ENCODE data around the gene FOXK2.
"Not testable (repeated sequence)": the region's sequence is repeated elsewhere in the genome, so short reads cannot be mapped to it uniquely, and the experiment has no call there.

The FOXK2 gene

GRCh38 chr17:82507631-82508175 is 11.8 kb upstream of the FOXK2 start:
- no peaks in the 10 kb centered on the region for H3K27me3 Mint-ChIP-seq (ENCODE audit: low read depth)
- TF ChIP-seq, protein P1, sequence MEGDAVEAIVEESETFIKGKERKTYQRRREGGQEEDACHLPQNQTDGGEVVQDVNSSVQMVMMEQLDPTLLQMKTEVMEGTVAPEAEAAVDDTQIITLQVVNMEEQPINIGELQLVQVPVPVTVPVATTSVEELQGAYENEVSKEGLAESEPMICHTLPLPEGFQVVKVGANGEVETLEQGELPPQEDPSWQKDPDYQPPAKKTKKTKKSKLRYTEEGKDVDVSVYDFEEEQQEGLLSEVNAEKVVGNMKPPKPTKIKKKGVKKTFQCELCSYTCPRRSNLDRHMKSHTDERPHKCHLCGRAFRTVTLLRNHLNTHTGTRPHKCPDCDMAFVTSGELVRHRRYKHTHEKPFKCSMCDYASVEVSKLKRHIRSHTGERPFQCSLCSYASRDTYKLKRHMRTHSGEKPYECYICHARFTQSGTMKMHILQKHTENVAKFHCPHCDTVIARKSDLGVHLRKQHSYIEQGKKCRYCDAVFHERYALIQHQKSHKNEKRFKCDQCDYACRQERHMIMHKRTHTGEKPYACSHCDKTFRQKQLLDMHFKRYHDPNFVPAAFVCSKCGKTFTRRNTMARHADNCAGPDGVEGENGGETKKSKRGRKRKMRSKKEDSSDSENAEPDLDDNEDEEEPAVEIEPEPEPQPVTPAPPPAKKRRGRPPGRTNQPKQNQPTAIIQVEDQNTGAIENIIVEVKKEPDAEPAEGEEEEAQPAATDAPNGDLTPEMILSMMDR (IDR thresholded peaks at IDR 0.05; ENCODE audit: unreplicated experiment in 3 of 3) = no peak
- H3K4me3 Mint-ChIP-seq = no peak overlapping the region
- H3K27ac Mint-ChIP-seq = no peak overlapping the region
- no peaks in the 10 kb centered on the region for H3K36me3 Mint-ChIP-seq (ENCODE audit: low read depth)
- H3K4me1 Mint-ChIP-seq = no peaks in the 10 kb centered on the region
- H3K9me3 Mint-ChIP-seq = no peaks in the 10 kb centered on the region

GRCh38 chr17:82511642-82512041 is 7.9 kb upstream of the FOXK2 start:
- not testable (repeated sequence) for H3K4me1 Mint-ChIP-seq; H3K9me3 Mint-ChIP-seq; H3K27me3 Mint-ChIP-seq (ENCODE audit: low read depth); H3K36me3 Mint-ChIP-seq (ENCODE audit: low read depth); H3K27ac Mint-ChIP-seq; H3K4me3 Mint-ChIP-seq

DNA sequence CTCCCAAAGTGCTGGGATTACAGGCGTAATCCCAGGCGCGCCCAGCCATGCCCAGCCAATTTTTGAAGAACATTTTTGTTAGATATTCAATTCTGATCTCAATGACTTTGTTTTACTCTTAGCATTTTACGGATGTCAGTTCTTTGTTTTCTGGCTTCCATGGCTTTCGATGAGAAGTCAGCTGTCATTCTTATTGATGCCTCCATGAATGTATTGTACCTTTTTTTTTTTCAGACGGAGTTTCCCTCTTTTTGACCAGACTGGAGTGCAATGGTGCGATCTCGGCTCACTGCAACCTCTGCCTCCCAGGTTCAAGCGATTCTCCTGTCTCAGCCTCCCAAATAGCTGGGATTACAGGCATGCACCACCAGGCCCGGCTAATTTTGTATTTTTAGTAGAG is 5.7 kb upstream of the FOXK2 start:
- H3K27me3 Mint-ChIP-seq (ENCODE audit: low read depth); H3K9me3 Mint-ChIP-seq; H3K4me3 Mint-ChIP-seq; H3K27ac Mint-ChIP-seq; H3K36me3 Mint-ChIP-seq (ENCODE audit: low read depth); H3K4me1 Mint-ChIP-seq: not testable (repeated sequence)

- H3K4me3 Mint-ChIP-seq = peak overlapping the region in 2 of 3 experiments; percentile 34 to 40
- no peaks in the 10 kb centered on the region for H3K27me3 Mint-ChIP-seq (ENCODE audit: low read depth)
- H3K27ac Mint-ChIP-seq = peak overlapping the region in 1 of 3 experiments; percentile 52
- peaks cover 9% of the 10 kb centered on the region for H3K4me1 Mint-ChIP-seq
- peaks cover 8% of the 10 kb centered on the region for H3K9me3 Mint-ChIP-seq
- no peaks in the 10 kb centered on the region for H3K36me3 Mint-ChIP-seq (ENCODE audit: low read depth)
- TF ChIP-seq, protein P1 (IDR thresholded peaks at IDR 0.05; ENCODE audit: unreplicated experiment in 3 of 3) = no peak
Observed at GRCh38 chr17:82517230-82517865, 2.2 kb upstream of the FOXK2 start.

DNA sequence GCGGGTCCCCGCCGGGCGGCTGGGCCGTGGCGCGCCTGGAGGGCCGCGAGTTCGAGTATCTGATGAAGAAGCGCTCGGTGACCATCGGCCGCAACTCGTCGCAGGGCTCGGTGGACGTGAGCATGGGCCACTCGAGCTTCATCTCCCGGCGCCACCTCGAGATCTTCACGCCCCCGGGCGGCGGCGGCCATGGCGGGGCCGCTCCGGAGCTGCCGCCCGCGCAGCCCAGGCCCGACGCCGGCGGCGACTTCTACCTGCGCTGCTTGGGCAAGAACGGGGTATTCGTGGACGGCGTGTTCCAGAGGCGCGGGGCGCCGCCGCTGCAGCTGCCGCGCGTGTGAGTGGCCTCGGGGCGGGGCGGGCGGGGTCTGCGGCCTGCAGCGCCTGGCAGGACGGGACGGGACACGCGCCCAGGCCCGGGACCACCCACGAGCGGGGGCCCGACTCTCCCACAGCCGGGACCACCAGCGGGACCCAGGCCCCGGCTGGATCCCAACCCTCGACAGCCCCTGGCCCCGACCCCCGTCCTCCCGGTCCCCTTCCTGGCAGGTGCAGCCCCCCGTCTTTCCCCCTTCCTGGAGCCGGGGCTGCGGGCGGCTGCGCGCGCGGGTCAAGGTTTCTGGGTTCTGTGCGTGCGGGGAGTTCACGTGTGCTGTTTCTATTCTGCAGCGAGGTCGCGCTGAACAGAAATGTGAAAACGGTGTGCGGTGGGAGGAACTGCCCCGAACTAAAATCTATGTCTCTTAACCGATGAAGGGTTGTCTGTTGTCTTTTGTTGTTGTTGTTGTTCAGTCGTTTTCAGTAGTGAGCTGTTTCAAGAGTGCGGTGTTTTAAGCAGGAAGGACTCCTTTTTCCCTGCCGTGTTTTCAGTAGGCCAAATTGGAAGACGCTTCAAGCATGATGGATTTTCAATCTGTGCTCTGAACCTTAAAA is 705 bp downstream of the FOXK2 start:
- H3K27me3 Mint-ChIP-seq (ENCODE audit: low read depth) = no peaks in the 10 kb centered on the region
- H3K9me3 Mint-ChIP-seq = no peaks in the 10 kb centered on the region

DNA sequence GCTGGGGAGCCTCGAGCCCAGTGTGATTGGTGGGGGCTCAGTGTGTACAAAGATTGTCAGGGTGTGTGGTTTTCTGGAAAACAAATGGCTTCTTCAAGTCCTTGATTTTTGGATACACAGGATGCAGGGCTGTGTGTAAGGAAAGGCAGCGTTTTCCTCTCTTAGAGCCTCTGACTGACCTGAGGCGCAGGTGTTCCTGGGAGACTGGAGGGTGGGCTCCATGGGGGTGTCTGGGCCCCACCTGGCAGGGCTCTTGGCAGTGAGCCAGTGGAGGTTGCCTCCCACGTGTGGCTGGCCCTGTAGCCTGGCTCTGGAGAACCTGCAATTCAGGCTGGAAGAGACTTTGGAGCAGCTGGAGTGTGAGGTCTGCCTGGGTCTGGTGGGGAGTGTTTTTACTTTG is 5.0 kb downstream of the FOXK2 start:
- TF ChIP-seq, protein P1 (IDR thresholded peaks at IDR 0.05; ENCODE audit: unreplicated experiment in 3 of 3) = no peak
- peaks cover 51% of the 10 kb centered on the region for H3K4me1 Mint-ChIP-seq
- H3K9me3 Mint-ChIP-seq = no peaks in the 10 kb centered on the region
- H3K27ac Mint-ChIP-seq = peak overlapping the region; percentile 72 to 91 (median 76)
- no peaks in the 10 kb centered on the region for H3K27me3 Mint-ChIP-seq (ENCODE audit: low read depth)
- H3K36me3 Mint-ChIP-seq (ENCODE audit: low read depth) = peaks cover 6% of the 10 kb centered on the region
- peak overlapping the region; percentile 25 to 35 (median 32) for H3K4me3 Mint-ChIP-seq

More for the DNA sequence above, 705 bp downstream of the FOXK2 start:
- peaks cover 6% of the 10 kb centered on the region for H3K36me3 Mint-ChIP-seq (ENCODE audit: low read depth)
- peak overlapping the region; percentile 89 to 95 (median 92) for H3K27ac Mint-ChIP-seq
- H3K4me1 Mint-ChIP-seq = peaks cover 23% of the 10 kb centered on the region
- TF ChIP-seq, protein P1 (IDR thresholded peaks at IDR 0.05; ENCODE audit: unreplicated experiment in 3 of 3) = no peak
- peak overlapping the region; percentile 87 to 95 (median 94) for H3K4me3 Mint-ChIP-seq

Data from nephron (organoid).